ENCODE measurements around the gene GRID1.

GRID1 gene

GRCh38 chr10:85764108-85764507 lies 602.5 kb downstream of the GRID1 start:
- no peak overlapping the region for H3K4me2 ChIP-seq (ENCODE audit: low read depth, low read length)
- no peak overlapping the region for H2AFZ ChIP-seq (ENCODE audit: low read length)
- no peaks in the 10 kb centered on the region for H3K9me2 ChIP-seq (replicated peaks; ENCODE audit: insufficient read depth, low read length)
- H3K79me2 ChIP-seq (ENCODE audit: low read length): no peaks in the 10 kb centered on the region
- H3K9me3 ChIP-seq (replicated peaks; ENCODE audit: insufficient read depth, low read length): no peaks in the 10 kb centered on the region
- no peak for DNase-seq
- no peak overlapping the region for H3K27ac ChIP-seq (ENCODE audit: low read length)
- H3K27me3 ChIP-seq (replicated peaks; ENCODE audit: insufficient read depth, low read length): no peaks in the 10 kb centered on the region
- TF ChIP-seq CTCF (IDR thresholded peaks at IDR 0.05; ENCODE audit: low read length): no peak
- no peak for TF ChIP-seq EZH2 (optimal IDR thresholded peaks at IDR 0.05; ENCODE audit: low read depth, low read length)
- no peak for TF ChIP-seq EZH2phosphoT487 (IDR thresholded peaks at IDR 0.05; ENCODE audit: low read length)
- H3K4me3 ChIP-seq (ENCODE audit: low read length): no peak overlapping the region
- no peaks in the 10 kb centered on the region for H3F3A ChIP-seq (ENCODE audit: insufficient read depth, low read length)
- no peak overlapping the region for H3K9ac ChIP-seq (ENCODE audit: low read length)
- no peaks in the 10 kb centered on the region for H4K20me1 ChIP-seq (ENCODE audit: insufficient read depth, low read length)
- H3K4me1 ChIP-seq (ENCODE audit: low read length): no peaks in the 10 kb centered on the region
- no peaks in the 10 kb centered on the region for H3K36me3 ChIP-seq (replicated peaks; ENCODE audit: insufficient read depth, low read length)

DNA sequence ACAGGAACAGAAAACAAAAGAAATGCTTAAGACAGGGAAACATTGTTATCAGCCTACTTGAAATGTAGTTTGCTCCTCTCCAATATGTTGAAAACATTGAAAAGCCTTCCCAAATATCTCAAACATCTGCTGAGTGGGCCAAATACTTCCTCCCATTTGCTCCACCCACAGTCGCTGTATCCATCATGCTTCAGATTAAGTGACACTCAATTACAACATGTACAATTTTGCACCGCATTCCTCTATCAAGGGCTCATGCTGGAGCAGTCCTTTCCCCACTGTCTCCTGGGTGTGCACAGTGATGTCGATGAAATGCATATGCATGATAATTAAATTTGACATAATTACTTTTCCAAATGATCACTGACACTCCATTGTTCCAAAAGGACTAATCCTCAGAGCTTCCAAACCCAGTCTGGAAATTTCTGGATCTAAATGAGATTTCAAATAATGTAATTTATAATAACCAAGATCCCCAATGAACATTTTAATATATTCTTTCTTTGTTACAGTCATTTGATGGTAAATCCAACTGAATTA lies 604.6 kb downstream of the GRID1 start:
- TF ChIP-seq EZH2phosphoT487 (IDR thresholded peaks at IDR 0.05; ENCODE audit: low read length) (no peak), EZH2 (optimal IDR thresholded peaks at IDR 0.05; ENCODE audit: low read depth, low read length) (no peak), CTCF (IDR thresholded peaks at IDR 0.05; ENCODE audit: low read length) (no peak)
- Histone ChIP-seq H3K27me3 (replicated peaks; ENCODE audit: insufficient read depth, low read length) (no peaks in the 10 kb centered on the region), H3K27ac (ENCODE audit: low read length) (no peak overlapping the region)

GRCh38 chr10:85741626-85742300 lies 624.8 kb downstream of the GRID1 start:
- no peaks in the 10 kb centered on the region for H3K9me3 ChIP-seq (replicated peaks; ENCODE audit: insufficient read depth, low read length)
- DNase-seq: peak; percentile 66
- no peaks in the 10 kb centered on the region for H3F3A ChIP-seq (ENCODE audit: insufficient read depth, low read length)
- no peaks in the 10 kb centered on the region for H3K79me2 ChIP-seq (ENCODE audit: low read length)
- peak overlapping the region; percentile 52 for H3K4me2 ChIP-seq (ENCODE audit: low read depth, low read length)
- H2AFZ ChIP-seq (ENCODE audit: low read length): peak overlapping the region; percentile 66
- H3K4me3 ChIP-seq (ENCODE audit: low read length): peak overlapping the region; percentile 33
- H4K20me1 ChIP-seq (ENCODE audit: insufficient read depth, low read length): no peaks in the 10 kb centered on the region
- TF ChIP-seq EZH2phosphoT487 (IDR thresholded peaks at IDR 0.05; ENCODE audit: low read length): no peak
- no peak for TF ChIP-seq EZH2 (optimal IDR thresholded peaks at IDR 0.05; ENCODE audit: low read depth, low read length)
- TF ChIP-seq CTCF (IDR thresholded peaks at IDR 0.05; ENCODE audit: low read length): no peak
- H3K27ac ChIP-seq (ENCODE audit: low read length): no peak overlapping the region; the same call in 1 of the 2 replicates
- peaks cover 5% of the 10 kb centered on the region for H3K4me1 ChIP-seq (ENCODE audit: low read length)
- H3K27me3 ChIP-seq (replicated peaks; ENCODE audit: insufficient read depth, low read length): no peaks in the 10 kb centered on the region
- no peaks in the 10 kb centered on the region for H3K9me2 ChIP-seq (replicated peaks; ENCODE audit: insufficient read depth, low read length)
- H3K9ac ChIP-seq (ENCODE audit: low read length): peak overlapping the region; percentile 10; the same call in 1 of the 2 replicates
- H3K36me3 ChIP-seq (replicated peaks; ENCODE audit: insufficient read depth, low read length): no peaks in the 10 kb centered on the region

More for the DNA sequence above, 604.6 kb downstream of the GRID1 start:
- H3K4me1 ChIP-seq (ENCODE audit: low read length): no peaks in the 10 kb centered on the region
- no peak overlapping the region for H3K4me3 ChIP-seq (ENCODE audit: low read length)
- H3F3A ChIP-seq (ENCODE audit: insufficient read depth, low read length): no peaks in the 10 kb centered on the region
- H4K20me1 ChIP-seq (ENCODE audit: insufficient read depth, low read length): no peaks in the 10 kb centered on the region
- H2AFZ ChIP-seq (ENCODE audit: low read length): no peak overlapping the region
- no peaks in the 10 kb centered on the region for H3K36me3 ChIP-seq (replicated peaks; ENCODE audit: insufficient read depth, low read length)
- no peak for DNase-seq
- H3K4me2 ChIP-seq (ENCODE audit: low read depth, low read length): no peak overlapping the region
- no peaks in the 10 kb centered on the region for H3K79me2 ChIP-seq (ENCODE audit: low read length)
- no peak overlapping the region for H3K9ac ChIP-seq (ENCODE audit: low read length)
- H3K9me2 ChIP-seq (replicated peaks; ENCODE audit: insufficient read depth, low read length): no peaks in the 10 kb centered on the region
- no peaks in the 10 kb centered on the region for H3K9me3 ChIP-seq (replicated peaks; ENCODE audit: insufficient read depth, low read length)
